IPS-15b (cell line): Measurements from ENCODE around the gene EXOC4.

ENCODE experiments used
- H3K27me3 ChIP-seq: one replicate; pipeline ENCODE4 v1.6.1; 2013; ENCODE audit warnings: low read length; ENCODE audit not compliant: control insufficient read depth, insufficient read depth
- H3K36me3 ChIP-seq: one replicate; pipeline ENCODE4 v1.6.1; 2013; ENCODE audit warnings: low read length; ENCODE audit not compliant: control insufficient read depth, insufficient read depth
- H3K4me1 ChIP-seq: one replicate; pipeline ENCODE4 v1.6.1; 2013; ENCODE audit warnings: mild to moderate bottlenecking, low read length; ENCODE audit not compliant: control insufficient read depth, insufficient read depth
- H3K4me3 ChIP-seq: one replicate; pipeline ENCODE4 v1.5.1; 2013; ENCODE audit warnings: low read depth, low read length
- H3K9ac ChIP-seq: one replicate; pipeline ENCODE4 v1.6.1; 2013; ENCODE audit warnings: low read depth, mild to moderate bottlenecking, low read length
- H3K9me3 ChIP-seq: one replicate; pipeline ENCODE4 v1.6.1; 2013; ENCODE audit warnings: mild to moderate bottlenecking, low read length; ENCODE audit not compliant: control insufficient read depth, insufficient read depth

The EXOC4 gene

DNA sequence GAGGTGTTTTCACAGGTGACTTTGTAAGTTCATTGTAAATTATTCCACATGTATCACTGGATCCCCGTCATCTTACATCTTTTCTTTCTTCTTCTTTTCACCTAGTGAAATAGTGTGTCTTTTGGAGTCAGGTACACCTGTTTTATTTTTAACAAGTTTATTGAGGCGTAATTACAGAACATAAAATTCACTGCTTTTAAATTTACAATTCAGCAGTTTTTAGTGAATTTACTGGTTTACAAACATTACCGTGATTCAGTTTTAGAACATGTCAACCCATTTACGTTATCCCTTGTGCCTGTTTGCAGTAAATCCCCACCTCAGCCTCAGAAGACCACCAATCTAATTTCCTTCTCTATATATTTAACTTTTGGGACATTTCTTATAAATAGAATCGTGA is 256.9 kb downstream of the EXOC4 start:
- Histone ChIP-seq H3K4me1 (peaks cover 4% of the 10 kb centered on the region), H3K4me3 (no peak overlapping the region), H3K9ac (no peak overlapping the region), H3K36me3 (no peaks in the 10 kb centered on the region), H3K9me3 (no peaks in the 10 kb centered on the region), H3K27me3 (no peaks in the 10 kb centered on the region)

DNA sequence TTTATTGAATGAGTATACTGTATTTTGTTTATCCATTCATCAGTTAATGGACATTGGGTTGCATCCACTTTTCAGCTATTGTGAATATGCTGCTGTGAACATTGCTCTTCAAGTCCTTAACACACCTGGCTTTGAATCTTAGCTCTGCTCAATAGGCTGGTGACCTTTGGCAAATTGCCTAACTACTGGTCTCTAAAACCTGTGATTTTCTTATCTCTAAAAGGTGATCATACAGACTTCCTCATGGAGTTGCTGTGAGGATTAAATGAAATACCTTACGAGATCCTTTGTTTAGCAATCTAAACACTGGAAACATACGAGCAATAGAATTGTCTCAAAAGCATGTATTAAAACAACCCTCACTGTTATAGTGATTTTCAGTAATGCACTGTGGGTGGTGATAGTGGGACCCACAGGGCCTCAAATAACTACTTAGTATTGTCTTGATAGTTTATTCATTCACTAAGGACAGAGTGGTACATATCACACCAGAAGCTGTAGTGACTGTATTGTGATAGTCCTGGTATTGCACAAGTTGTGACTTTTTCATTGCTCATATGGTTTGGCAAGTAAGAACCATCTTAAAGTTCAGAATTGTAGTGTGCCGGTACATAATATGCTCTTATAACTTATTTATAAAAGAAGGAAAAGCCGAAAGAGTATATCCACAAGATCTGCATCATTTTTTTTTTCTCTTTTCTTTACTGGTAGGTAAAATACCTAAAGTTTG is 257.6 kb downstream of the EXOC4 start:
- H3K36me3 ChIP-seq = no peaks in the 10 kb centered on the region
- peaks cover 4% of the 10 kb centered on the region for H3K4me1 ChIP-seq
- H3K9ac ChIP-seq = no peak overlapping the region
- no peak overlapping the region for H3K4me3 ChIP-seq
- H3K9me3 ChIP-seq = no peaks in the 10 kb centered on the region
- no peaks in the 10 kb centered on the region for H3K27me3 ChIP-seq

DNA sequence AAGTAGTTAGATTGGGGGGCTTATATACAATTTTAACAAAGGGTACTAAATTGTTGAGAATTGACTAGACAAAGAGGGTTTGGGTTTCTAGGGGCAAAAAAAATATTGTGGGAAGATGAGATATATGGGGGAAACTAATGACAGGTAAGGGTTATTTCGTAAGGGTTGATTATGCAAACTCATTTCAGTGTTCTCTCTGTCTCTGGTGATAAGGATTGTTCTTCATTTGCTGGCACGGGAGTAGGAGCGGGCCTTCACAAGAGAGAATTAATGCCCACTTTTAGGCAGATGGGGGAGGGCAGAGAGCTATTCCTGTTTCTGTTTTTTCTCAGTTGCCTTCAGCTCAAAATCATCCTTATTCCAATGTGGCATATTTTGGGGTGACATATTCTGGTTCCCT is 258.4 kb downstream of the EXOC4 start:
- Histone ChIP-seq H3K27me3 (no peaks in the 10 kb centered on the region), H3K4me1 (peaks cover 4% of the 10 kb centered on the region), H3K9ac (no peak overlapping the region), H3K36me3 (no peaks in the 10 kb centered on the region), H3K9me3 (no peaks in the 10 kb centered on the region), H3K4me3 (no peak overlapping the region)

DNA sequence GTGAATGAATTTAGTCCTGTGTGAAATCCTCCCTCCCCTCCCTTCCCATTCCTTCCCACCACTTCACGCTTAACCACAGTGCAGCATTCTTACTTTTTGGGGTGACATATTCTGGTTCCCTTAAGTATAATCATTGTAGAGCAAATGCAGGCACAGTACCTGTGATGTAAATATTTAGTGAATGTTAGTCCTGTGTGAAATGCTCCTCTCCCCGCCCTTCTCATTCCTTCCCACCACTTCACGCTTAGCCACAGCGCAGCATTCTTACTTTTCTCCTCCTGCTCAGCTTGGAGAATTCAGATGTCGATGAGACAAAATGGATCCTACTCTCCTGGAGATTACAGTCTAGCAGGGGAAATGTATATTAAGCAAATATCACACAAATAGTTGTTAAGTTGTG is 258.8 kb downstream of the EXOC4 start:
- H3K4me1 ChIP-seq = peaks cover 4% of the 10 kb centered on the region
- H3K36me3 ChIP-seq = no peaks in the 10 kb centered on the region
- H3K9me3 ChIP-seq = no peaks in the 10 kb centered on the region
- no peak overlapping the region for H3K4me3 ChIP-seq
- no peaks in the 10 kb centered on the region for H3K27me3 ChIP-seq
- H3K9ac ChIP-seq = no peak overlapping the region

DNA sequence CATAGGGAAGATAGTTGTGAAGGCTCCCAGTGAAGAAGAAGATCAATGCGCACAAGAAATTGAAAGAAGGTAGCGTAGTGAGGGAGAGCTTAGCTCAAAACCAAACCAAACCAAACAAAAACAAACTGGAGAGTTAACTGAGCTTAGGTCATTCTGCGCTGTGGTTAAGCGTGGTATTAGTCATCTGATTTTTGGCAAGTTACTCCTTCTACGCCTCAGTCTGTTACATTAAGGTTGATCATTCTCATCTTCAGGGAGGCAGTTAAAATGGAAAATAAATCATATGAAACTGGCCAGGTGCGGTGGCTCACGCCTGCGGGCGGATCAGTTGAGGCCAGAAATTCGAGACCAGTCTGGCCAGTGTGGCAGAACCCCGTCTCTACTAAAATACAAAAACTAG is 259.7 kb downstream of the EXOC4 start:
- H3K27me3 ChIP-seq = no peaks in the 10 kb centered on the region
- H3K9me3 ChIP-seq = no peaks in the 10 kb centered on the region
- H3K4me1 ChIP-seq = peaks cover 4% of the 10 kb centered on the region
- no peaks in the 10 kb centered on the region for H3K36me3 ChIP-seq
- H3K4me3 ChIP-seq = no peak overlapping the region
- no peak overlapping the region for H3K9ac ChIP-seq

DNA sequence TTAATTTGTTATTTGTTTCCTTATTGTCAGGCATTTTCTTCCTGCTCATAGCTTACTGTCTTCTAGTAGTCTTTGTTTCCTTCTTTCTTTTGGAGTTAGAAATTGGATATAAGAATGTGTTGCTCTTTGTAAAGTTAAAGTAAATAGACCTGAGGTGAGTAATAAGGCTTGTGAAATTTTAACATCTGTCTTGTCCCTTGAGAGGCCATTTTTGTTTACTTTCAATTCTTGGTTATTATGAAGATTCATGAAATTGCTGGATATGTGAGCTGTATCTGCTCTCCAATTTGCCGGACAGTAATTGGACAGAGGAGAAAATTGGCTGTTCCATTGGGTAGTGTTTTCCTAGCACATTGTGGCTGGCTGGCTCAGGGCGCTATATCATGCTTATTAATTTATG is 260.7 kb downstream of the EXOC4 start:
- Histone ChIP-seq H3K9me3 (no peaks in the 10 kb centered on the region), H3K4me3 (no peak overlapping the region), H3K4me1 (no peaks in the 10 kb centered on the region), H3K36me3 (no peaks in the 10 kb centered on the region), H3K27me3 (no peaks in the 10 kb centered on the region), H3K9ac (no peak overlapping the region)

DNA sequence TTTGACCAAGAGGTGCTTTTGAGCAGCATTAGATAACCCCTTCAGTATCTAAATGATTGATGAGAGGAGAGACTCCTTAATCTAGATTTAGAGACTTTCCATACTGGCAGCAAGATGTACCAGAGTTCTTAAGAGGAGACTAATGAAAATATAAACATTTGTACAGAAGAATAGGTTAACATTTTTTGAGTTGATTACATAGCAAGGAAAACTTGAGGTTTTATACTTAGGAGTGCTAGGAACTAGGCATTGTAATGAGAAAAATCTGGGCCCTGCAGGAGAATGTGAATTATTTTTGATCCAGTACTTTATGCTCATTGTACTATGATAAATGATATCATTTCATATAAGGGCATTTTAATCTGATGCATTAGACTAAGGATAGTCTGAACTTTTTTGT is 261.7 kb downstream of the EXOC4 start:
- no peaks in the 10 kb centered on the region for H3K27me3 ChIP-seq
- no peak overlapping the region for H3K4me3 ChIP-seq
- no peak overlapping the region for H3K9ac ChIP-seq
- no peaks in the 10 kb centered on the region for H3K36me3 ChIP-seq
- H3K4me1 ChIP-seq = no peaks in the 10 kb centered on the region
- H3K9me3 ChIP-seq = no peaks in the 10 kb centered on the region

DNA sequence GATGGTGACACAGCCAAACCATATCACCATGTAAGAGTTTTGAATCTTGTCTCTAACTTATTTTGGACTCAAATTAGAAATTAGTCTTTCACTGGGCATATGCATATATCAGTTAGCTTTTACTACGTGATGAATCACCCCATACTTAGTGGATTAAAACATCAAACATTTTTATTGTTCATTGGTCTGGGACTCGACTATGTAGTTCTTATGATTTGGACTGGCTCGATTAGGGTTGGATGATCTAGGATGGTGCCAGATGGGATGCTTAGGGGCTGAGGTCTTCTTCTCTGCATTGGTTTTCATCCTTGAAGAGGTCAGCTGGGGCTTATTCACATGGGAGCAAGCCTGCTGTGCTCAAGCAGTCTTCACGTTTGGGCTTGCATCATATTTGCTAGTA is 264.9 kb downstream of the EXOC4 start:
- no peak overlapping the region for H3K4me3 ChIP-seq
- H3K27me3 ChIP-seq = no peaks in the 10 kb centered on the region
- no peak overlapping the region for H3K9ac ChIP-seq
- H3K36me3 ChIP-seq = no peaks in the 10 kb centered on the region
- H3K9me3 ChIP-seq = no peaks in the 10 kb centered on the region
- H3K4me1 ChIP-seq = no peaks in the 10 kb centered on the region

DNA sequence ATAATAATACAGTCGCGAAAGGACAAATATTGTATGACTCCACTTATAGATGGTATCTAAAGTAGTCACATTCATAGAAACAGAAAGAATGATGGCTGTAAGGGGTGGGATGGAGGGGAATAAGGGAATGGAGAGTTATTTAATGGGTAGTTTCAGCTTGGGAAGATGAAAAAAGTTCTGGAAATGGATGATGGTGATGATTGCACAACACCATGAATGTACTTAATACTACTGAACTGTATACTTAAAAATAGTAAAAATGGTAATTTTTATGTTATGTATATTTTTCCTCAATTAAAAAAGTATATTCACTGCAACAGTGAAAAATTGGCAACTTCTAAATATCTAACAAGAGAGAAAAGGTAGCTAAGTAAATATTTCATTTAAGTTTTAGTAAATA is 265.8 kb downstream of the EXOC4 start:
- Histone ChIP-seq H3K4me3 (no peak overlapping the region), H3K27me3 (no peaks in the 10 kb centered on the region), H3K9me3 (no peaks in the 10 kb centered on the region), H3K4me1 (no peaks in the 10 kb centered on the region), H3K9ac (no peak overlapping the region), H3K36me3 (no peaks in the 10 kb centered on the region)

DNA sequence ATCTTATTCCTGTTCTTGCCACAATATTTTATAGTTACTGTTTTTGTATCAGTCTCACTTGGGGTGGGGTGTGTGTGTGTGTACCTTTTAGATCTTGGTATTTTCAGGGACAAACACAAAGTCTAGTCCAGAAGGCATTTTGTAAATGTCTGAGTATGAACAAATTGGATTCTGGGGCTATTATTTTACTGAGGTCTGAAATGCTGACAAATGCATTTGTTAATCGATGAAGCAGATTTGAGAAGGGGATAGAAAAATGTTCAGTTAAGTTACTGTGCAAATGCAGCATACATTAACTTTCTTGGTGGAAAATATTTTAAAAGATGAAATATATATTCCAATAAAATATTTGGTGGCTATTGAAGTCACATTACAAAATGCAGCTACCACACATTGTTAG is 267.4 kb downstream of the EXOC4 start:
- Histone ChIP-seq H3K27me3 (no peaks in the 10 kb centered on the region), H3K4me3 (no peak overlapping the region), H3K9ac (no peak overlapping the region), H3K9me3 (no peaks in the 10 kb centered on the region), H3K36me3 (no peaks in the 10 kb centered on the region), H3K4me1 (no peaks in the 10 kb centered on the region)

DNA sequence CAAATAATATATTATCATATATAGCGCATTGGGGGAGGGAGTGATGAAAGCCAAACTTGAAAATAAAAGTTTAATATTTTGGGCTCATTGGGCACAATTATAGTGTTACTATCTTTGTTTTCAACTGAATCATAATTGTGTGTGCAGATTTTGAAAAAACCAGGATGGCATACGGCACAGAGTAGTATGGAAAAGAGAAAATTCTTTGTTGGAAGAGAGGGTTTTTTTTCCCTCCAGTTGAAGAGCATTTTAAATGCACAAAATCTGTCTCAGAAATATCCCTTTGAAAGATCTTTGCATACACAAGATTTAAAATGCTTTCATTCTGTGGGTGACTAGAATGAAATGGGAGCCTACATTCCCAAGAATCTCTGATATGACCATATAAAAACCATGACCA is 269.6 kb downstream of the EXOC4 start:
- no peak overlapping the region for H3K9ac ChIP-seq
- no peaks in the 10 kb centered on the region for H3K27me3 ChIP-seq
- no peak overlapping the region for H3K4me3 ChIP-seq
- no peaks in the 10 kb centered on the region for H3K9me3 ChIP-seq
- no peaks in the 10 kb centered on the region for H3K4me1 ChIP-seq
- no peaks in the 10 kb centered on the region for H3K36me3 ChIP-seq

DNA sequence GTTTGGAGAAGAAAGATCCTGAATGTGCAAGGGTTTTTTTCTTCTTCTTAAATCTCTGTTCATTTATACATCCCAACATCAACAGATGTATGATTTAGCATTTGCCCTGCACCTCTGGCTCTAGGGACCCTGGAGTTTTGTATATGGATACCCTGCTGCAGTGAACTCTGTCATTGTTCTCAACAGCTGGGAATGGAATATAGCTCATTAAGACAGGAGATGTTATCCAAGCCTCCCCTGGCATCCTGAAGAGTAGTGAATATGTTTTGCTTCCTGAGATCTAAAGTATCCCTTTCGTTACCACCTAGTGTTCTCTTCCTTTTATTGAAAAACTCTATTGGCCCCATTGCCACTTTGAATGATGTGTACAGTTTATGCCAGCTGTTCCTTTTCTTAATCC is 275.9 kb downstream of the EXOC4 start:
- H3K9ac ChIP-seq = no peak overlapping the region
- no peaks in the 10 kb centered on the region for H3K36me3 ChIP-seq
- no peaks in the 10 kb centered on the region for H3K27me3 ChIP-seq
- H3K9me3 ChIP-seq = no peaks in the 10 kb centered on the region
- no peak overlapping the region for H3K4me3 ChIP-seq
- H3K4me1 ChIP-seq = no peaks in the 10 kb centered on the region
